ENCODE measurements around the gene RABGGTA.
A peak's percentile ranks its signal among the peaks of the same experiment; 100 is the strongest.

Gene RABGGTA

GRCh38 chr14:24271134-24271833 lies at the start of gene RABGGTA:
RABGGTA (minus strand) TSS chr14:24271597; CDS start chr14:24271115, 482 bp downstream.
- DNase-seq (ENCODE audit: low spot score), result peak; percentile 87

- no peak for DNase-seq (ENCODE audit: low spot score)
Measured at GRCh38 chr14:24317141-24317928, 45.9 kb upstream of the RABGGTA start.

- DNase-seq (ENCODE audit: low spot score), result no peak
Measured at GRCh38 chr14:24316597-24316950, 45.2 kb upstream of the RABGGTA start.

GRCh38 chr14:24315807-24316596 lies 44.6 kb upstream of the RABGGTA start:
- no peak for DNase-seq (ENCODE audit: low spot score)

- DNase-seq (ENCODE audit: low spot score), result no peak
Measured at GRCh38 chr14:24315243-24315806, 43.9 kb upstream of the RABGGTA start.

- no peak for DNase-seq (ENCODE audit: low spot score)
Measured at GRCh38 chr14:24314377-24315193, 43.2 kb upstream of the RABGGTA start.

- DNase-seq (ENCODE audit: low spot score), result no peak
Measured at GRCh38 chr14:24313913-24314312, 42.5 kb upstream of the RABGGTA start.

GRCh38 chr14:24312736-24313507 lies 41.5 kb upstream of the RABGGTA start:
- no peak for DNase-seq (ENCODE audit: low spot score)

GRCh38 chr14:24311837-24312615 lies 40.6 kb upstream of the RABGGTA start:
- no peak for DNase-seq (ENCODE audit: low spot score)

- no peak for DNase-seq (ENCODE audit: low spot score)
Measured at GRCh38 chr14:24310646-24311604, 39.5 kb upstream of the RABGGTA start, which contains the start of gene LTB4R. LTB4R (plus strand) TSS chr14:24311502; CDS start chr14:24315652, 4,150 bp downstream.

GRCh38 chr14:24310265-24310645 lies 38.9 kb upstream of the RABGGTA start:
- DNase-seq (ENCODE audit: low spot score), result no peak

- no peak for DNase-seq (ENCODE audit: low spot score)
Measured at GRCh38 chr14:24309538-24310264, 38.3 kb upstream of the RABGGTA start, which contains the start of gene LTB4R2. LTB4R2 (plus strand) TSS chr14:24310140; CDS start chr14:24310665, 525 bp downstream.

- DNase-seq (ENCODE audit: low spot score), result no peak
Measured at GRCh38 chr14:24308342-24309124, 37.1 kb upstream of the RABGGTA start.

- no peak for DNase-seq (ENCODE audit: low spot score)
Measured at GRCh38 chr14:24307575-24308341, 36.4 kb upstream of the RABGGTA start, which contains the start of gene CIDEB. CIDEB (minus strand) TSS chr14:24307977; CDS start chr14:24307858, 119 bp downstream.

- no peak for DNase-seq (ENCODE audit: low spot score)
Measured at GRCh38 chr14:24307156-24307574, 35.8 kb upstream of the RABGGTA start.

GRCh38 chr14:24304019-24304387 lies 32.6 kb upstream of the RABGGTA start:
- DNase-seq (ENCODE audit: low spot score), result no peak

Measured in putamen (tissue), 1 donor.